Activated T-helper 2 cell treated with anti-CD3 and anti-CD28 coated beads, Interferon-gamma antibody, Interleukin-2, Interleukin-4, amounts not matched to agents 10 μg/mL and 5 μg/mL and 100 μg/mL, durations not matched to agents 14 hours and 24 hours and 36 hours (primary cell): ENCODE results near the gene PPP1R1B. TPM values are rescaled to one million over a fixed set of nuclear protein-coding genes. Genes with fewer than 3 reads are reported as not detected.
"Not testable (repeated sequence)": the region's sequence is repeated elsewhere in the genome, so short reads cannot be mapped to it uniquely, and the experiment has no call there.

Experiments
- DNase-seq: peaks from one replicate; pipeline ENCODE4 v3.0.0; 2021; ENCODE audit warnings: low spot score
- H3K27ac Mint-ChIP-seq: one replicate; pipeline ENCODE4 v1.8.0; 2021; ENCODE audit warnings: mixed read lengths
- H3K27me3 Mint-ChIP-seq: one replicate; pipeline ENCODE4 v1.8.0; 2021; ENCODE audit warnings: low read depth, mixed read lengths
- H3K36me3 Mint-ChIP-seq: one replicate; pipeline ENCODE4 v1.8.0; 2021; ENCODE audit warnings: low read depth, mixed read lengths
- H3K4me1 Mint-ChIP-seq: one replicate; pipeline ENCODE4 v1.8.0; 2021; ENCODE audit warnings: low read depth, mixed read lengths
- H3K4me3 Mint-ChIP-seq: one replicate; pipeline ENCODE4 v1.8.0; 2021; ENCODE audit warnings: low read depth, mild to moderate bottlenecking, moderate library complexity, mixed read lengths
- H3K9me3 Mint-ChIP-seq: one replicate; pipeline ENCODE4 v1.8.0; 2021; ENCODE audit warnings: mixed read lengths
- intact Hi-C: fragments of 100-400 bp; cut with micrococcal nuclease; formaldehyde crosslinking; loops from one replicate; pipeline ENCODE4 v1.15.1; 2023
- total RNA-seq: library from RNA; stranded (reverse); gene quantifications from 2 replicates; pipeline ENCODE4 v1.2.3, GENCODE V29; 2022

PPP1R1B gene
- not detected in 2 replicates for total RNA-seq

DNA sequence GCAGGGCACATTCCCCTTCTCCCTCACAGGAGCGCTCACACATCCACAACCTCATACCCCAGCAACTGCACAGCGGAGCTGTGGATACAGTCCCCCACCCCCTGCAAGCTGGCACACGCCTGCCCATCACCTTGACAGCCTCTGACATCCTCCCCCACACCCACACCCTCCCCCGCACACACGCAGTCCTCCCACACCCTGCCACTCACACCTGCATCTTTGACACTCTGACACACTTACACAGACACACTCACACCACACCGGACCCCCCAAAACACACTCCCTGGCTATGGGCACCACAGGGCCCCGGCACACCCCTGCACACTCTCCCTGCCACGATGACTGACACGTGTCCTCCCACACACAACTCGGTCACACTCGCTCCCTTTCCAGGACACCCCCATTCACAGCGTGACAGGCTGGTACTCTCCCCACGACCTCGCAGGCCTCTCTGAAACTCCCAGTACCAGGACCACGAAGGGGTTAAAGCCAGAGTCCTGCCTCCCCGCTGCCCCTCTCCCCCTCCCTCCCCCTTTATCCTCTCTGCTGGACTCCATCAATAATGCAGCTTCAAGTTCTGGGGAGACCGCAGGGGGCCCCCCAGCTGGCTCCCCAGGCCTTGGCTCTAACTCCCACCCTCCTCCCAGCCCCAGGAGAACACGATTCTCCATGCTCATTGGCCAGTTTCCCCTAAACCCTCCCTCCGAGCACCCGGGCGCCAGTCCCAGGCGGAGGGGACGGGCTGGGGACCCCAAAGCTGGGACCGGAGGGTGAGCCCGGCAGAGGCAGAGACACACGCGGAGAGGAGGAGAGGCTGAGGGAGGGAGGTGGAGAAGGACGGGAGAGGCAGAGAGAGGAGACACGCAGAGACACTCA, at the start of gene PPP1R1B:
Gene PPP1R1B (plus strand): TSS at position 782 of the 876 bp plus-strand sequence. CDS start 441 bp downstream, outside the sequence.
- intact Hi-C loops = loop anchor here (10.0 kb wide), 1 partner anchor 328 kb away; no protein-coding TSS in a partner anchor
- H3K4me1 Mint-ChIP-seq = peaks cover 20% of the 10 kb centered on the region
- no peak for DNase-seq
- no peaks in the 10 kb centered on the region for H3K9me3 Mint-ChIP-seq
- H3K4me3 Mint-ChIP-seq = no peak within 1 kb of the TSS
- H3K27me3 Mint-ChIP-seq = peaks cover 42% of the 10 kb centered on the region
- no peaks in the 10 kb centered on the region for H3K36me3 Mint-ChIP-seq
- H3K27ac Mint-ChIP-seq = no peak within 1 kb of the TSS

DNA sequence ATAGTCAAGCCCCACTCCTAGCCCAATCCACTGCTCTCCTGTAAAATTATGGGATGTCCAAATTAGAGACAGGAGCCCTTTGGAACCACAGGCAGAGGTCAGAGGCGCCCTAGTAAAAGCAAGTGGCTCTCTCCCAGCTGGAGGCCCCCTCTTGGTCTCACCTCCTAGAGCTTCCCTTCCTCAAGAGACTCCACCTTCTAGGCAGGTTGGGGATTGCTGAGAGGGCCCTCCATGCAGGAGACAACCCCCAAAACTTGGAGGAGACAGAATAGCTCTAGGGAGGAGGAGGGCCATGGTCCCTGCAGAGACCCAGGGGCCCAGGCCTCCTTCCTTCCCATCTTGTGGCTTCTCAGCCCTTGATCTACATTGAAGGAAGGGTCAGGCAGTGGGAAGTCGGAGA, 48.5 kb upstream of the PPP1R1B start:
- no peaks in the 10 kb centered on the region for H3K36me3 Mint-ChIP-seq
- DNase-seq = no peak
- H3K27ac Mint-ChIP-seq = no peak overlapping the region
- no peak overlapping the region for H3K4me3 Mint-ChIP-seq
- no peaks in the 10 kb centered on the region for H3K9me3 Mint-ChIP-seq
- intact Hi-C loops = no loop called here
- peaks cover 11% of the 10 kb centered on the region for H3K27me3 Mint-ChIP-seq
- peaks cover 2% of the 10 kb centered on the region for H3K4me1 Mint-ChIP-seq

- Mint-ChIP-seq H3K36me3 (no peaks in the 10 kb centered on the region), H3K27me3 (peaks cover 7% of the 10 kb centered on the region), H3K4me3 (no peak overlapping the region), H3K27ac (no peak overlapping the region), H3K9me3 (no peaks in the 10 kb centered on the region), H3K4me1 (no peaks in the 10 kb centered on the region)
- intact Hi-C loops = no loop called here
- no peak for DNase-seq
Measured at GRCh38 chr17:39579318-39580081, 47.3 kb upstream of the PPP1R1B start.

DNA sequence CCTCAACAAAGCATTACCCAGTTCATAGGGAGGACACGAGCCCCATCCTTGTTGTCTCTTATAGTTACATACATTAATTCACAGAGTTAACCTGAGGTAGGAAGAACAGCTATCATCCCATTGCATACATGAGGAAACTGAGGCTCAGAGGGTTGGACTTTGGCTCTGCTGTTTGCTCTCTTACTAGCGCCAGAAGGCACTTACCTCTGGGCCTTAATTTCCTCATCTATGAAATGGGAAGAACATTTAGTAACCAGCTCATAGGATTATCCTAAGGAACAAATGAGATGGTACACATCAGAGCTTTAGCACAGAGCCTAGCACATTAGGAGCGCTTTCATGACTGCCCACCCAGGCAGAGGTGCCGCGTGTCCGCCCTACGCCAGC, 46.7 kb upstream of the PPP1R1B start:
- H3K27me3 Mint-ChIP-seq = peaks cover 3% of the 10 kb centered on the region
- intact Hi-C loops = no loop called here
- no peaks in the 10 kb centered on the region for H3K9me3 Mint-ChIP-seq
- H3K27ac Mint-ChIP-seq = no peak overlapping the region
- no peaks in the 10 kb centered on the region for H3K36me3 Mint-ChIP-seq
- H3K4me3 Mint-ChIP-seq = no peak overlapping the region
- DNase-seq = no peak
- no peaks in the 10 kb centered on the region for H3K4me1 Mint-ChIP-seq

- no peak overlapping the region for H3K4me3 Mint-ChIP-seq
- intact Hi-C loops = no loop called here
- no peak for DNase-seq
- H3K36me3 Mint-ChIP-seq = no peaks in the 10 kb centered on the region
- no peak overlapping the region for H3K27ac Mint-ChIP-seq
- H3K9me3 Mint-ChIP-seq = no peaks in the 10 kb centered on the region
- no peaks in the 10 kb centered on the region for H3K27me3 Mint-ChIP-seq
- no peaks in the 10 kb centered on the region for H3K4me1 Mint-ChIP-seq
Measured at GRCh38 chr17:39581071-39581758, 45.5 kb upstream of the PPP1R1B start.

DNA sequence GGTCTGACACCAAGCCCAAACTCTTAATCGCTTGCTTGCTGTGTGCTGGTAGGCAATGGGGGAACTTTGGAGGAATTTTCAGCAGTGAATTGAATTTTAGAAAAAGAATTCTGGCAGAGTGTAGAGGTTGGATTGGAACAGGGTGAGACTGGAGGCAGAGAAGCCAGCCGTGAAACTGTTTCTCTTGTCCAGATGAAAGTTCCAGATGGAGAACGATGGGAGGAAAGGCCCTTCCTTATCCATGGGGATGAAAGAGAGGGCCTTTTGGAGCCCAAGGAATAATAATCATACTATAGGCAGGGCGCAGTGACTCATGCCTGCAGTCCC, 45.0 kb upstream of the PPP1R1B start:
- Mint-ChIP-seq H3K4me1 (no peaks in the 10 kb centered on the region), H3K36me3 (no peaks in the 10 kb centered on the region), H3K27me3 (no peaks in the 10 kb centered on the region), H3K27ac (no peak overlapping the region), H3K4me3 (no peak overlapping the region), H3K9me3 (no peaks in the 10 kb centered on the region)
- intact Hi-C loops = no loop called here
- DNase-seq = no peak

- no peak overlapping the region for H3K27ac Mint-ChIP-seq
- H3K36me3 Mint-ChIP-seq = no peaks in the 10 kb centered on the region
- H3K9me3 Mint-ChIP-seq = no peaks in the 10 kb centered on the region
- no peaks in the 10 kb centered on the region for H3K27me3 Mint-ChIP-seq
- no peak overlapping the region for H3K4me3 Mint-ChIP-seq
- no peaks in the 10 kb centered on the region for H3K4me1 Mint-ChIP-seq
- no peak for DNase-seq
- intact Hi-C loops = no loop called here
Measured at GRCh38 chr17:39582658-39583057, 44.1 kb upstream of the PPP1R1B start.

GRCh38 chr17:39590180-39590579, 36.6 kb upstream of the PPP1R1B start:
- H3K9me3 Mint-ChIP-seq, intact Hi-C loops, H3K36me3 Mint-ChIP-seq, DNase-seq, H3K27ac Mint-ChIP-seq, H3K4me1 Mint-ChIP-seq, H3K4me3 Mint-ChIP-seq: not testable (repeated sequence)
- H3K27me3 Mint-ChIP-seq = peaks cover 28% of the 10 kb centered on the region

DNA sequence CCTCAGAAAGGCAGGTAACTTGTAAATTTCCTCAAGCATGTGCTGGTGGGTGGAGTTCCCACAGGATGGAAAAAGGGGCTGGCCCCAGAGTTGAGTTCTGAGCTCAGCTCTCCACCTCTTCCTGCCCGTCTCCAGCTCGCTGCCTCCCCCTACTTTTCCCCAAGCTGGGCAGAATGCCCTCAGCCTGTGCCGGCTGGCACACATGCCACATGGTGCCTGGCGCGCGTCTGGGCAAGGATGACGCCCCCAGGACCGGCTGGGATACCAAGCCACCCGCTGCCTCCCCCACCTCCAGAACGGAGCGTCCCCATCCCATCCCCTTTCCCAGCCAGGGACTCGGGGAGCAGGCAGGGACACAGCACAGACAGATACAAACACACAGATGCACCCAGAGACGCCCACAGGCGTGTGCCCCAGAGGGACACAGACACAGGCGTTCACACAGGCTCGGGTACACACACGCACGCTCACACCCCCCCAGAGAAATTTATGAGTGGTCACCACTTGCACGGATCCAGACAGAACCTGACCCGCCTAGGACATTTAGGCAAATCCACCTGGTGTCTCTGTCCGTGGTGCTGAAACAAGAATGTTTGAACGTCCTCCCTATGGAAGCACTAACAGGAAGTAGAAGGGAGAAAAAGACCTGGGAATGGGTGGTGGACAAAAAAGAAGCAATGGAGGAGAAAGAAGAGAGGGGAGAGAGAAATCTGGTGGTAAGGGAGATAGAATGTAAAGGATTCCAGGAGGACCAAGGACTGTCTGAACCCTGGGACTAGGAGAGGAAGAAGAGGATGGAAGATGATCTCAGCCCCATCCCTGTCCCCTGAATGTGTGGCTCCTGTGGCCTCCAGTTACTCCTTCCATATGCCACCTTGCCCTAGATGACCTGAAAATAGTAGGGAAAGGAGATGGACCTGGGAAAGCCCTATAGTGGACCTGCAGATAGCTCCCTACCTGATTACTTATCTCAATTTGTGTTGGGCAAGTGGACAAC, 34.5 kb upstream of the PPP1R1B start:
- no peaks in the 10 kb centered on the region for H3K36me3 Mint-ChIP-seq
- peaks cover 47% of the 10 kb centered on the region for H3K27me3 Mint-ChIP-seq
- no peak overlapping the region for H3K27ac Mint-ChIP-seq
- H3K9me3 Mint-ChIP-seq = no peaks in the 10 kb centered on the region
- intact Hi-C loops = no loop called here
- H3K4me3 Mint-ChIP-seq = no peak overlapping the region
- H3K4me1 Mint-ChIP-seq = no peaks in the 10 kb centered on the region
- no peak for DNase-seq

- Mint-ChIP-seq H3K4me3 (no peak overlapping the region), H3K27ac (no peak overlapping the region), H3K36me3 (no peaks in the 10 kb centered on the region), H3K9me3 (no peaks in the 10 kb centered on the region), H3K27me3 (peaks cover 55% of the 10 kb centered on the region), H3K4me1 (peaks cover 2% of the 10 kb centered on the region)
- intact Hi-C loops = no loop called here
- no peak for DNase-seq
Measured at GRCh38 chr17:39593371-39593770, 33.4 kb upstream of the PPP1R1B start.

DNA sequence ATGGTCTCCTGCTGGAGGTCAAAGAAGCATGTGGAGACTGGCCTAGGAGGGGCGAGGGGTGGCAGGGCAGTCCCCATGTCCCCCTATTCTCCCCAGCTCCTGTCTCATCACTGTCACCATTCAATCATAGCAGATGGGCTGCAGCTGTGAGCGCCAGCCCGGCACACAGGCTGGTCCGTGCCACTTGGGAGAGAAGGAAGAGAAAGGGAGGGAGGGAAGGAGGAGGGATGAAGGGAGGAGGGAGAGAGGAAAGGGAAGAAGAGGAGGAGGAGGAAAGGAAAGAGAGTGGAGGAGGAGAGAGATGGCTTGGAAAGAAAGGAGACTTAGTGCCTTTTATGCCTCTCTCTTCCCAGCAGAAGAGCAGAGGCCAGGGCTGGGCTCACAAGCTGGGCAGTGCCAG, 31.5 kb upstream of the PPP1R1B start:
- Mint-ChIP-seq H3K4me1 (peaks cover 2% of the 10 kb centered on the region), H3K36me3 (no peaks in the 10 kb centered on the region), H3K9me3 (no peaks in the 10 kb centered on the region), H3K27ac (no peak overlapping the region), H3K27me3 (peaks cover 65% of the 10 kb centered on the region), H3K4me3 (no peak overlapping the region)
- intact Hi-C loops = no loop called here
- no peak for DNase-seq

DNA sequence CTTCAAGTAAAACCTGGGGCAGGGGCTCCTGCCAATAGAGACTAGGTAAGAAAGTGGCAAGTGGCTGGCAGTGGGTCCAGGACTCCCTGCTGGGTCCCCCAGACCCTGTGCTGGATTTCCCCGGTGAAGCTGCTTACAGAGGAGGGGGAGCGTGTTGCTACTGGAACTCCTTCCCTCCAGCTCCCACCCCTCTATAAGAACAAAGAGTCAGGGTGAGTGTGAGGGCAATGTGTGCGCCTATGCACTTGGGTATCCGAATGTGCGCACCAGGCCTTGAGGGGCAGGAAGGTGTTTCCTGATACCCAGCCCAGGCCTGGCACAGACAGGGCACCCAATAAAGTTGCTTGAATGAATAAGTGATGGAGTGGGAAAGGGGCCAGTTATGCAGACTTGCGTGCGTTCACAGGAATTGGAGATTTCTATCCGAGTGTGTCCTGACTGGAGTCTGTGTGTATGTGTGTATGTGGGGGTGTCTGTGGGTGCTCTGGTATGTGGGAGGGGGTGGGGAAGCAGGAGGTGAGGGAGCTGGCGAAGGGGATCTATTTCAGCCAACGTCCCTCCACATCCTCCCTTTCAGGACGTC, 30.7 kb upstream of the PPP1R1B start:
- DNase-seq = no peak
- H3K36me3 Mint-ChIP-seq = no peaks in the 10 kb centered on the region
- peaks cover 72% of the 10 kb centered on the region for H3K27me3 Mint-ChIP-seq
- H3K27ac Mint-ChIP-seq = no peak overlapping the region
- no peaks in the 10 kb centered on the region for H3K9me3 Mint-ChIP-seq
- intact Hi-C loops = no loop called here
- no peak overlapping the region for H3K4me3 Mint-ChIP-seq
- peaks cover 2% of the 10 kb centered on the region for H3K4me1 Mint-ChIP-seq
